Measurements from ENCODE around the gene KLHL29.

GRCh38 chr2:23488584-23488983, 103.6 kb downstream of the KLHL29 start:
- TF ChIP-seq CTCF (conservative IDR thresholded peaks at IDR 0.05; ENCODE audit: low read length), result no peak
- no peak for TF ChIP-seq EZH2phosphoT487 (IDR thresholded peaks at IDR 0.05; ENCODE audit: borderline replicate concordance)

Measured in Loucy (cell line).